Activated naive CD4-positive, alpha-beta T cell treated with anti-CD3 and anti-CD28 coated beads for 36 hours (primary cell): ENCODE measurements around the gene SLC36A2. TPM values are rescaled to one million over a fixed set of nuclear protein-coding genes. Genes with fewer than 3 reads are reported as not detected.

Source experiments
- CTCF ChIA-PET: fragments of 350-600 bp; sonication (Branson Sonifier 250); formaldehyde crosslinking; loops from one replicate; lab custom pipeline; 2021; ENCODE audit warnings: antibody characterized with exemption; lab: Charles Lee
- DNase-seq: peaks from one replicate; pipeline ENCODE4 v3.0.0-alpha.2; 2020
- H3K27ac Mint-ChIP-seq: one replicate; pipeline ENCODE4 v1.8.0; 2021; ENCODE audit warnings: mild to moderate bottlenecking, mixed read lengths
- H3K27me3 Mint-ChIP-seq: one replicate; pipeline ENCODE4 v1.8.0; 2021; ENCODE audit warnings: low read depth, mixed read lengths
- H3K36me3 Mint-ChIP-seq: one replicate; pipeline ENCODE4 v1.8.0; 2021; ENCODE audit warnings: low read depth, mixed read lengths
- H3K4me1 Mint-ChIP-seq: one replicate; pipeline ENCODE4 v1.8.0; 2021; ENCODE audit warnings: low read depth, mixed read lengths
- H3K4me3 Mint-ChIP-seq: one replicate; pipeline ENCODE4 v1.8.0; 2021; ENCODE audit warnings: mild to moderate bottlenecking, moderate library complexity, mixed read lengths
- H3K9me3 Mint-ChIP-seq: one replicate; pipeline ENCODE4 v1.8.0; 2021; ENCODE audit warnings: mixed read lengths
- intact Hi-C: fragments of 100-400 bp; cut with micrococcal nuclease; formaldehyde crosslinking; loops from one replicate; pipeline ENCODE4 v1.15.1; 2023
- total RNA-seq, 2 experiments: library from RNA; stranded (reverse); gene quantifications; one replicate each; pipeline ENCODE4 v1.2.3, GENCODE V29; 2021

The SLC36A2 gene
- total RNA-seq, 2 experiments from 2014 or later = not detected

DNA sequence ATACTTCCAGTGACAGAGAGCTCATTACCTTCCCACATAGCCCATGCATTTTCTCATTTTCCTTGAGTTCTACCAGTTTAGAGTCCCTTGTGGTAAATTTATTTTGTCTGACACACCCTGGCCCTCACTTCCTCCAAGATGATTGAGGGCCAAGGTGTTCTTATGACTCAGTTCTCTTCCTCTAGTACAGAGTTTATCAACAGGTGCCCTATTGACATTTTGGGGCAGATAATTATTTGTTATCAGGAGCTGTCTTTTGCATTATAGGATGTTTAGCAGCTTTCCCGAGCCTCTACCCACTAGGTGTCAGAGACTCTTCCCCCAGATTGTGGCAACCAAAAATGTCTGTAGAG lies 50.9 kb downstream of the SLC36A2 start:
- no peaks in the 10 kb centered on the region for H3K9me3 Mint-ChIP-seq
- H3K27ac Mint-ChIP-seq = no peak overlapping the region
- H3K27me3 Mint-ChIP-seq = peaks cover 3% of the 10 kb centered on the region
- intact Hi-C loops = loop anchor here (5.0 kb wide), 1 partner anchor 129 kb away; no protein-coding TSS in a partner anchor
- DNase-seq = no peak
- H3K4me3 Mint-ChIP-seq = no peak overlapping the region
- no peaks in the 10 kb centered on the region for H3K4me1 Mint-ChIP-seq
- CTCF ChIA-PET = interaction anchor here (0.8 kb wide), 1 partner anchor 113 kb away, joined by 3 read pairs; no protein-coding TSS in a partner anchor
- no peaks in the 10 kb centered on the region for H3K36me3 Mint-ChIP-seq

DNA sequence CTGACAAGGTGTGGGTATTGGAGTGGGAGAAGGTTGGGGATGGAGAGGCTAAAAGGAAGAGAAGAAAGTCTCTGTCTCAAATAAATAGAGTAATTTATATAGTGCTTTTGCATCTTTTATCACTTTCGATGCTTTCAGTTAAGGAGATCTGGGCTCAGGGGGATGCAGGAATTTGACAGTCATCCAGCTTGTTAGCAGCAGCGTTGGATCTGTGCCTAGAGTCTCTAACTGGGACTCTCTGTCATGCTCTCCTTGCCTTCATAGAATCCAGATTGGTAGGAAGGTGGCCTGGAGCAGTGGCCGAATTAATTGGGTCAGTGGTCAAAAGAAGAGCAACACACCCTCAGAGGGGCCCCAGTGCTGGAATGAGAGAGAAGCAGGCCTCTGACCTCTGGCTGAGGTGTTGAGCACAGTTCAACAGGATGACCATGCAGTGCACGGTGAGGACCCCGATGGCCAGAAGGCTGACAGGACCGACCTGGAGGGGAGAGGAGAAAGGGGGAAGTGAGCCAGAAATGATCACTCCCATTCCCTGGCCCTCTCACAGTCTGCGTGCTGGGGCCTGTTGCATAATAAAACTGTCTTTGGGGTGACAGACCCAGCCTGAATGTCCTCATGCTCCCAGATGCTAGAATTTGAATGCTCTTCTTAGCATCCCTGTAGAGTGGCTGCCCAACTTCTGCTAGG lies 51.4 kb downstream of the SLC36A2 start:
- H3K27me3 Mint-ChIP-seq = peaks cover 3% of the 10 kb centered on the region
- intact Hi-C loops = loop anchor here (5.0 kb wide), 1 partner anchor 129 kb away; no protein-coding TSS in a partner anchor
- no peaks in the 10 kb centered on the region for H3K9me3 Mint-ChIP-seq
- no peaks in the 10 kb centered on the region for H3K36me3 Mint-ChIP-seq
- H3K4me3 Mint-ChIP-seq = no peak overlapping the region
- no peak for DNase-seq
- CTCF ChIA-PET = no interaction called here
- no peak overlapping the region for H3K27ac Mint-ChIP-seq
- no peaks in the 10 kb centered on the region for H3K4me1 Mint-ChIP-seq

DNA sequence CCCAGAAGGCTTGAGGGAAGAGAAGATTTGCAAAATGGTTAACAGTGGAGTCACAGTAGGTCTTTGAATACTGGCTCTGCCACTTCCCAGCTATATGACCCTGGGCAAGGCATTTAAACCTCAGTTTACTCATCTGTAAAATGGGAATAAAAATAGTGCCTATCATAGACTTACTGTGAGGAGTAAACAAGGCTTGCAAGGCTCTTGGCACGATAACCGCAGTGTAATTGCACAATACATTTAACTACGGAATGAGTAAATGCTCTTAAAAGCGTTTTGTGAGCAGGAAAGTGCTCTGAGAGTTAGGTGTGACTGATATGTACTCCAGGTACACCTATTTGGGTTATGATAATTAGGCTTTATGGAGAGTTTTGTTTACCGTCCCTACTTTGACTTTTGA lies 52.2 kb downstream of the SLC36A2 start:
- intact Hi-C loops = loop anchor here (5.0 kb wide), 1 partner anchor 128 kb away; no protein-coding TSS in a partner anchor
- H3K36me3 Mint-ChIP-seq = no peaks in the 10 kb centered on the region
- CTCF ChIA-PET = interaction anchor here (0.6 kb wide), 1 partner anchor 272 kb away, joined by 3 read pairs; no protein-coding TSS in a partner anchor
- H3K27me3 Mint-ChIP-seq = peaks cover 3% of the 10 kb centered on the region
- no peak overlapping the region for H3K27ac Mint-ChIP-seq
- no peak for DNase-seq
- H3K4me3 Mint-ChIP-seq = no peak overlapping the region
- no peaks in the 10 kb centered on the region for H3K4me1 Mint-ChIP-seq
- no peaks in the 10 kb centered on the region for H3K9me3 Mint-ChIP-seq

DNA sequence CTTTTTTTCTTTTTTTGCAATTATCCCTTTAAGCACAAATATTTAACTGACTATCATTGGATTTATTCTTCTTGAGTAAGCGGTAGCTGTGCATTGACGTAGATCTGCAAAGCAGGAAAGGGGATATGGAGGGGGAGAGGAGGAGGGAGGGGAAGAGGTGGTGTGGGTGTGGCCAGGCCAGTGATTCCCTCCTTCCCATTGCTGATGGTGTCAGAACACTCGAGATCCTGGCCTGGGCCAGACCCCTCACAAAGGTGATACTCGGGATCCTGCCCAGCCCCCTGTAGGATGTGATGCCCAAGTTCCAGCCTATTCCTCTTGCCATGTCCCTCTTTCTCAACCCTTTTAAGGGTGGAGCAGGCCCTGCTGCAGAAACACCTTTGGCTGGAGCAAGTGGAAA lies 53.7 kb downstream of the SLC36A2 start:
- CTCF ChIA-PET = no interaction called here
- DNase-seq = no peak
- Mint-ChIP-seq H3K4me3 (no peak overlapping the region), H3K27me3 (no peaks in the 10 kb centered on the region), H3K4me1 (no peaks in the 10 kb centered on the region), H3K9me3 (no peaks in the 10 kb centered on the region), H3K27ac (no peak overlapping the region), H3K36me3 (no peaks in the 10 kb centered on the region)
- intact Hi-C loops = no loop called here

DNA sequence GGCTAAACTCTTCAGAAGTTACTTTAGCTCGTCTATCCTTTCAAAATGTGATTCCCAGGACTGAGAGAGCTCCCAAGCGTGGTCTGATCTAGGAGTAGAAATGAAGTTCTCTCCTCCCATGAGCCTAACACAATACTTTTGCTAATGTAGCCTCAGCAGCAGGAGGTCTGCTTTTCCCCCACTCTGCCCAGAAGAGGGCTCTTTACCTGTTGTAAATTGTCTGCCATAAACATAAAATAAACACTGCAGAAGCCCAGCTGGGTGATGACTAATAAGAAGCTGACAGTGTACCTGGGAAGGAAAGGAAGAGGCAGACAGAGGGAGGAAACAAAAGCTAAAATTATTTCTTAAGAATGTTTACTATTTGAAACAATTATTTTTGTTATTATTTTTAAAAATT lies 59.2 kb downstream of the SLC36A2 start:
- Mint-ChIP-seq H3K4me3 (no peak overlapping the region), H3K27ac (no peak overlapping the region), H3K9me3 (no peaks in the 10 kb centered on the region), H3K27me3 (no peaks in the 10 kb centered on the region), H3K36me3 (no peaks in the 10 kb centered on the region), H3K4me1 (no peaks in the 10 kb centered on the region)
- CTCF ChIA-PET = interaction anchor here (1.2 to 2.0 kb wide), 2 partner anchors 22 to 28 kb away, joined by 3 to 7 read pairs; no protein-coding TSS in a partner anchor
- intact Hi-C loops = no loop called here
- DNase-seq = no peak

DNA sequence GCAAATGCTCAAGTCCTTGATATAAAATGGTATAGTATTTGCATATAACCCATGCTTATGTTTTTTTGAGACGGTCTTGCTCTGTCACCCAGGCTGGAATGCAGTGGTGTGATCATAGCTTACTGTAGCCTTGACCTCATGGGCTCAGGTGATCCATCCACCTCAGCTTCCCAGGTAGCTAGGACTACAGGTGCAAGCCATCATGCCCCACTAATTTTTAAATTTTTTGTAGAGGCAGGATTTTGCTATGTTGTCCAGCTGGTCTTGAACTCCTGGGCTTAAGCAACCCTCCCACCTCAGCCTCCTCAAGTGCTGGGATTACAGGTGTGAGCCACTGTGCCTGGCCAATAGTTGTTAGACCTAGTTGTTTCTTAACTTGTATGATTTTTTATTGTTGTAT lies 61.1 kb downstream of the SLC36A2 start:
- Mint-ChIP-seq H3K9me3 (no peaks in the 10 kb centered on the region), H3K27me3 (no peaks in the 10 kb centered on the region), H3K4me3 (no peak overlapping the region), H3K4me1 (no peaks in the 10 kb centered on the region), H3K27ac (no peak overlapping the region), H3K36me3 (no peaks in the 10 kb centered on the region)
- CTCF ChIA-PET = no interaction called here
- intact Hi-C loops = no loop called here
- no peak for DNase-seq

DNA sequence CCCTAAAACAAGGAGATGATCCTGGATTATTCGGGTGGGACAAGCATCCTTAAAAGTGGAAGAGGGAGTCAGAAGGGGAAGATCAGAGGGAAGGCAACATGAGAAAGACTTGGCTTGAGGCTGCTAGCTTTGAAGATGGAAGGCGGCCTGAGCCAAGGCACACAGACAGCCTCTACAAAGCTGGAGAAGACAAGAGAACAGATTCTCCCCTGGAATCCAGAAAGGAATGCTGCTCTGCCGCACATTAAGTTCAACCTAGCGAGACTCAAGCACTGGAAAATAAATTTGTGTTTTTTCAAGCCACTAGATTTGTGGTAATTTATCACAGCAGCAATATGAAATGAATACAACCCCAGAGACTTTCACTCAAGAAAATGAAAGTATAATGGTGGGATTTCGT lies 61.7 kb downstream of the SLC36A2 start:
- DNase-seq = no peak
- Mint-ChIP-seq H3K9me3 (no peaks in the 10 kb centered on the region), H3K27me3 (no peaks in the 10 kb centered on the region), H3K36me3 (no peaks in the 10 kb centered on the region), H3K4me1 (no peaks in the 10 kb centered on the region), H3K27ac (no peak overlapping the region), H3K4me3 (no peak overlapping the region)
- intact Hi-C loops = loop anchor here (2.0 kb wide), 1 partner anchor 31 kb away; no protein-coding TSS in a partner anchor
- CTCF ChIA-PET = no interaction called here

DNA sequence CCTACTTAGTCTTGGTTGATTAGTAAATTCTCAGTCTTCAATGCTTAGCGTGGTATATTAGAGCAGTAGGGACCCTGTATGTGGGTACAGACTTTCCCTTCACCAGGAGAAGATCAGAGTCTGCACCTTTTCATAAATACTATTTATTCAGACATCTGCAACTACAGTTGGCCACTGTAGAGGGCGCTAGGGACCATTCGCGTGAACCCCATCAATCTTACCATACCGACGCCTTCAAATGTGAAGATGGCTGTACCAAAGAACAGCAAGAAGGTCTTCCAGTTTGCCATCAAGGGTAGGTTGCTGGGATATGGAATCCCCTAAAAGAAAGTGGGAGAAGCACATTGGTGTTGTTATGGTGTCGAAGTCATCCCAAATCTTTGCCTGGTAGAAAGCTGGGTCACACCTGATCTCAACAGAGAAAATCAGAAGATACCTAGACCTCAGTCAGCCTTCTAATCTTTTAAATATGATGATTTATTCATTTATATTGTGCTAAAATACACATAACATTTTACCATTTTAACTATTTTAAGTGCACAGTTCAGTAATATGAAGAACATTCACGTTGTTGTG lies 62.9 kb downstream of the SLC36A2 start:
- no peak overlapping the region for H3K27ac Mint-ChIP-seq
- CTCF ChIA-PET = interaction anchor here (0.5 to 1.2 kb wide), 3 partner anchors 13 to 456 kb away, joined by 3 to 6 read pairs (median 3); no protein-coding TSS in a partner anchor
- no peaks in the 10 kb centered on the region for H3K4me1 Mint-ChIP-seq
- DNase-seq = peak; percentile 30
- H3K36me3 Mint-ChIP-seq = no peaks in the 10 kb centered on the region
- H3K9me3 Mint-ChIP-seq = no peaks in the 10 kb centered on the region
- H3K4me3 Mint-ChIP-seq = no peak overlapping the region
- intact Hi-C loops = loop anchor here (1.0 to 2.0 kb wide), 2 partner anchors 32 to 216 kb away; no protein-coding TSS in a partner anchor
- H3K27me3 Mint-ChIP-seq = no peaks in the 10 kb centered on the region

DNA sequence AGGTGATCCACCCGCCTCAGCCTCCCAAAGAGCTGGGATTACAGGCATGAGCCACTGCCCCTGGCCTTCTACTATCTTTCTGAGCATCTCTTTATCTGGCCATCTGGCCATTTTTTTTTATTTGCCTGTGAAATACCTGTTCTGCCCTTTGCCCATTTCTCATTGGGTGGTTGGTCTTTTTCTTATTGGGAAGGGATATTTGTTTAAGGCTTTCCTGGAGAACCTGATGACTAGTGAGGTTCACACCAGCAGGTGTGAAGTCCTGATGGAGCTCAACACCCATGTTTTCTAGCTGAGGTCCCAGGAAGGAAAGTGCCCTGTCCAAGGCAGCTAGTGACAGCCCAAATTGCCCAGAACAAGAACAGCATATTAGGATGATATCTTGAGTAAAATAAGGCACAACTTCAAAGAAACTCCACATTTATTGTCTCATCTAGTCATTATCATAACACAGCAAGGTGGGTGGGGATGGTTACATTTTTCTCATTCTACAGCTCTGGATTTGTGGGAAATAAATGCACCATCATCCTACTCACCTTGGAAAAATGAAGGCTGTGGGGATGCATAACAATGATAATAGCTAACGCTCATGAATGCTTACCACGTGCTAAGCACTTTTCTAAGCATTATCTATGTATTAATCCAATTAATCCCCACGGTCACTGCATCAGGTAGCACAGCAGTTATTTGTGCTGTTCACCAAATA lies 64.1 kb downstream of the SLC36A2 start:
- CTCF ChIA-PET = interaction anchor here (1.0 to 1.9 kb wide), 4 partner anchors 9 to 232 kb away, joined by 4 to 9 read pairs (median 6); no protein-coding TSS in a partner anchor
- no peaks in the 10 kb centered on the region for H3K4me1 Mint-ChIP-seq
- no peaks in the 10 kb centered on the region for H3K36me3 Mint-ChIP-seq

DNA sequence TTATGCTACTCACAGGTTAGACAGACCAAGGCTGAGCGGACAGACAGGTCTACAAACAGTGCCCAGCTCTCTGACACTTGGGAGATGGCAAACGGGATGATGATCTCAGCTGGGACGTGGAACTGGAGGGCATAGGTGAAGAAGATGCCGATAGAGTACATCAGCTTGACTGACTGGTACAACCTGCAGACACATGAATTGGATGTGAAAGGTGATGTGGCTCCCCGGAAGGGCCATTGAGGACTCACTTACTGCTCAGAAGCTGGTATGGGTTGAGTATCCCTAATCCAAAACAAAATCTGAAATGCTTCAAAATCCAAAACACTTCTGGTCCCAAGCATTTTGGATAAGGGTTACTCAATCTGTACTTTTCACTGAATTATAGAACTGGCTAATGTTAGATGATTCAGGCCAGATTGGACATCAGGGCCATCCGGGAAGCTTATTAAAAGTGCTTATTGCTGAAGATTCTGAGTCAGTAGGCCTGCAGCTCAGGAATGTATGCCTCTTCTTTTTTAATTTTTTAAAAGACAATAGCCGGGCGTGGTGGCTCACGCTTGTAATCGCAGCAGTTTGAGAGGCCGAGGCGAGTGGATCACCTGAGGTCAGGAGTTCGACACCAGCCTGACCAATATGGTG lies 66.2 kb downstream of the SLC36A2 start:
- Mint-ChIP-seq H3K9me3 (no peaks in the 10 kb centered on the region), H3K4me3 (no peak overlapping the region), H3K27me3 (no peaks in the 10 kb centered on the region), H3K4me1 (no peaks in the 10 kb centered on the region), H3K36me3 (no peaks in the 10 kb centered on the region), H3K27ac (no peak overlapping the region)
- intact Hi-C loops = no loop called here
- no peak for DNase-seq
- CTCF ChIA-PET = interaction anchor here (1.2 kb wide), 1 partner anchor 16 kb away, joined by 5 read pairs; no protein-coding TSS in a partner anchor

More for the DNA sequence above, 64.1 kb downstream of the SLC36A2 start:
- no peak overlapping the region for H3K4me3 Mint-ChIP-seq
- intact Hi-C loops = no loop called here
- no peak for DNase-seq
- H3K27me3 Mint-ChIP-seq = no peaks in the 10 kb centered on the region
- H3K9me3 Mint-ChIP-seq = no peaks in the 10 kb centered on the region
- no peak overlapping the region for H3K27ac Mint-ChIP-seq

DNA sequence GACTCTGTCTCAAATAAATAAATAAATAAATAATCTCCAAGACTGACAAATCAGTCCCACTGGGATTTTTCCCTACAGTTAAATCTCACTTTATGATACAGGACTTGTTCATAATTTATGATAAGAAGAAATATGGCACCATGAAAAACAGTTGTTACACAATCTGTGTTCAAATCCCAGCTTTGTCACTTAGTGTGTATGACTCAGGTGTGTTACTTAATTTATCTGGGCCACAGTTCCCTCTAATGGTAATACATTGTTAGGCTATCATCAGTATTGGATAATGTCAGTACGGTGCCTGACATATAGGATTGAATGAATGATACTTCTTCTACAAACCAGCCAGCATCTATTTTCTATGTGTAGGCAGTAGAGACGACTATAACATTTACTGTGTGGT lies 66.9 kb downstream of the SLC36A2 start:
- CTCF ChIA-PET = no interaction called here
- H3K4me3 Mint-ChIP-seq = no peak overlapping the region
- intact Hi-C loops = no loop called here
- H3K36me3 Mint-ChIP-seq = no peaks in the 10 kb centered on the region
- no peaks in the 10 kb centered on the region for H3K9me3 Mint-ChIP-seq
- no peak overlapping the region for H3K27ac Mint-ChIP-seq
- H3K27me3 Mint-ChIP-seq = no peaks in the 10 kb centered on the region
- no peak for DNase-seq
- no peaks in the 10 kb centered on the region for H3K4me1 Mint-ChIP-seq

DNA sequence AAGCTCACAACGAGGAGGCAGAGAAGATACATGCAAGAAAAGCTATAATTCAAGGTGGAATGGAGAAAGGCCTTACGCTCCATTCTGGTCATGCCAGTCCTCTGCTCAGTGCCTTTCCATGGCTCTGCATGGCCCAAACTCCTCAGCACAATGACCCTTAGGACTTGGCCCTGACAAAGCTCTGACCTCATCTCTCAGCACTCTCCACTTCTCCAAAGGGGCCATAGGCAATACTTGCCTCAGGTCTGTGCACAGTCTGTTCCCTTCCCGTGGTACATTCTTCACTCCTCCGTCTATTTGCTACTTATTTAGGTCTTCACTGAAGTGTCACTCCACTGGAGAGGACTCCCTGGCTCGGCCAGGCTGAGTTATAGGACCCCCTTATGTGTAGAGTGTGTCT lies 68.5 kb downstream of the SLC36A2 start:
- no peaks in the 10 kb centered on the region for H3K27me3 Mint-ChIP-seq
- CTCF ChIA-PET = interaction anchor here (1.1 kb wide), 1 partner anchor 37 kb away, joined by 5 read pairs; no protein-coding TSS in a partner anchor
- no peak overlapping the region for H3K27ac Mint-ChIP-seq
- intact Hi-C loops = no loop called here
- H3K4me3 Mint-ChIP-seq = no peak overlapping the region
- H3K9me3 Mint-ChIP-seq = no peaks in the 10 kb centered on the region
- no peaks in the 10 kb centered on the region for H3K4me1 Mint-ChIP-seq
- no peaks in the 10 kb centered on the region for H3K36me3 Mint-ChIP-seq
- DNase-seq = no peak
